HCT116 (cell line): ENCODE measurements around the gene PPIL6. TPM values are rescaled to one million over a fixed set of nuclear protein-coding genes. Genes with fewer than 3 reads are reported as not detected.

Experiments
- ATAC-seq: fragments of 200-7000 bp; cut with Tn5 transposase; 2 replicates; pipeline ENCODE4 v1.9.1; 2020; ENCODE audit warnings: mild to moderate bottlenecking, moderate library complexity
- BruUV-seq: library from RNA; stranded (reverse); fragments of 400-500 nt; replicated peaks from 2 replicates; lab custom pipeline; 2021; lab: Mats Ljungman, UMichigan
- CTCF ChIA-PET: fragments of 300-600 bp; sonication (Branson Sonifier 250); formaldehyde crosslinking; loops from one replicate; lab custom pipeline; 2021; ENCODE audit warnings: antibody characterized with exemption; lab: Charles Lee
- POLR2A ChIA-PET: fragments of 300-600, 350-600 bp; sonication (Branson Sonifier 250); formaldehyde crosslinking; loops from one replicate; lab custom pipeline; 2021; ENCODE audit warnings: antibody characterized with exemption; lab: Charles Lee
- RAD21 ChIA-PET, 2 experiments: fragments of 300-600 bp; sonication (Branson Sonifier 250); formaldehyde crosslinking; loops; one replicate each; lab custom pipeline; 2023; ENCODE audit warnings: low total read pairs in 2 of 2; ENCODE audit not compliant: uncharacterized antibody in 2 of 2, unreplicated experiment in 2 of 2, low non-redundant PET in 1 of 2; lab: Charles Lee
- DNase-seq: peaks from one replicate; pipeline ENCODE4 v3.0.0-alpha.2; 2010; ENCODE audit warnings: low read depth, low spot score
- H2AFZ ChIP-seq: fragments of 200-600 bp; shearing (Covaris generic), sonication (generic); 2 replicates; pipeline ENCODE4 v1.6.1; 2017; ENCODE audit warnings: low read depth, mixed run types, mixed read lengths, antibody characterized with exemption, low read length; ENCODE audit not compliant: poor library complexity, severe bottlenecking
- H3K27ac ChIP-seq: 2 replicates; pipeline ENCODE4 v1.5.1; 2012; ENCODE audit warnings: low read depth, low read length
- H3K27me3 ChIP-seq: fragments of 200-600 bp; sonication (generic); 2 replicates; pipeline ENCODE4 v1.6.1; 2016; ENCODE audit warnings: mixed run types, low read length, mixed read lengths; ENCODE audit not compliant: insufficient read depth
- H3K36me3 ChIP-seq, 2 experiments: fragments of 200-500 bp in 1 of 2; fragments of 200-600 bp in 1 of 2; sonication (Bioruptor generic) in 1 of 2; sonication (generic) in 1 of 2; 2 replicates each; pipeline versions ENCODE4 v1.5.1 to v1.6.1; 2014 to 2016; ENCODE audit warnings: low read length in 2 of 2, inconsistent platforms in 1 of 2, mixed read lengths in 1 of 2, mixed run types in 1 of 2; ENCODE audit not compliant: insufficient read depth in 2 of 2, control insufficient read depth in 1 of 2
- H3K4me1 ChIP-seq, 2 experiments: fragments of 200-600 bp in 1 of 2; sonication (generic) in 1 of 2; 2 replicates each; pipeline versions ENCODE4 v1.5.1 to v1.6.1; 2012 to 2017; ENCODE audit warnings: low read length in 2 of 2, inconsistent platforms in 1 of 2, mild to moderate bottlenecking in 1 of 2, mixed read lengths in 1 of 2, mixed run types in 1 of 2, moderate library complexity in 1 of 2; ENCODE audit not compliant: insufficient read depth in 2 of 2, control insufficient read depth in 1 of 2
- H3K4me2 ChIP-seq: fragments of 200-600 bp; sonication (generic); 2 replicates; pipeline ENCODE4 v1.6.1; 2017; ENCODE audit warnings: mixed run types, low read length, mixed read lengths
- H3K4me3 ChIP-seq, 2 experiments: fragments of 200-600 bp in 1 of 2; sonication (generic) in 1 of 2; replicated peaks in 1 of 2; 2 replicates each; pipeline ENCODE4 v1.5.1; 2011 to 2016; ENCODE audit warnings: low read length in 2 of 2, control low read depth in 1 of 2, low read depth in 1 of 2, mild to moderate bottlenecking in 1 of 2, mixed read lengths in 1 of 2, mixed run types in 1 of 2
- H3K79me2 ChIP-seq: fragments of 200-600 bp; sonication (generic); 2 replicates; pipeline ENCODE4 v1.6.1; 2017; ENCODE audit warnings: mild to moderate bottlenecking, mixed run types, low read length, moderate library complexity, mixed read lengths; ENCODE audit not compliant: insufficient read depth
- H3K9ac ChIP-seq: fragments of 200-600 bp; sonication (generic); 2 replicates; pipeline ENCODE4 v1.6.1; 2016; ENCODE audit warnings: low read length, mixed read lengths
- H3K9me2 ChIP-seq: fragments of 200-600 bp; sonication (generic), shearing (Covaris generic); 2 replicates; pipeline ENCODE4 v1.6.1; 2017; ENCODE audit warnings: mixed run types, mild to moderate bottlenecking, moderate library complexity; ENCODE audit not compliant: insufficient read depth
- H3K9me3 ChIP-seq, 2 experiments: fragments of 200-500 bp in 1 of 2; fragments of 200-600 bp in 1 of 2; sonication (Bioruptor generic) in 1 of 2; sonication (generic) in 1 of 2; 2 replicates each; pipeline ENCODE4 v1.6.1; 2014 to 2017; ENCODE audit warnings: low read length in 2 of 2, mixed read lengths in 2 of 2, inconsistent platforms in 1 of 2, low read depth in 1 of 2, mild to moderate bottlenecking in 1 of 2, mixed run types in 1 of 2, moderate library complexity in 1 of 2; ENCODE audit not compliant: control insufficient read depth in 1 of 2, insufficient read depth in 1 of 2
- H4K20me1 ChIP-seq: fragments of 200-600 bp; sonication (generic), shearing (Covaris generic); 2 replicates; pipeline ENCODE4 v1.6.1; 2017; ENCODE audit warnings: mixed run types, mild to moderate bottlenecking, moderate library complexity; ENCODE audit not compliant: insufficient read depth
- ATF3 ChIP-seq: IDR thresholded peaks from 2 replicates; pipeline ENCODE4 v1.6.1; 2012
- CBX3 ChIP-seq: IDR thresholded peaks from 2 replicates; pipeline ENCODE4 v1.6.1; 2012; ENCODE audit warnings: low read depth
- MAX ChIP-seq: IDR thresholded peaks from 2 replicates; pipeline ENCODE4 v1.6.1; 2012
- RAD21 ChIP-seq: IDR thresholded peaks from 2 replicates; pipeline ENCODE4 v1.6.1; 2012; ENCODE audit warnings: low read depth, mild to moderate bottlenecking
- YY1 ChIP-seq: IDR thresholded peaks from 2 replicates; pipeline ENCODE4 v1.6.1; 2011; ENCODE audit warnings: low read length, low read depth, moderate library complexity, mild to moderate bottlenecking; ENCODE audit not compliant: insufficient replicate concordance; ENCODE audit errors: extremely low read depth
- intact Hi-C: fragments of 100-400 bp; cut with micrococcal nuclease; formaldehyde crosslinking; loops from 2 replicates; pipeline ENCODE4 v1.10.0; 2022
- total RNA-seq: library from RNA; stranded (reverse); gene quantifications from one replicate; pipeline ENCODE4 v1.2.1, GENCODE V29; 2021; ENCODE audit not compliant: unreplicated experiment

PPIL6 gene
- total RNA-seq, 1 experiment from 2014 or later = 3.3 TPM

GRCh38 chr6:109472132-109472995 lies 31.9 kb upstream of the PPIL6 start:
- H3K27me3 ChIP-seq = no peaks in the 10 kb centered on the region
- H4K20me1 ChIP-seq = no peaks in the 10 kb centered on the region
- H2AFZ ChIP-seq = no peak overlapping the region
- DNase-seq (no peak), ATAC-seq (no peak)
- no peak overlapping the region for H3K9ac ChIP-seq
- H3K79me2 ChIP-seq = peaks cover 64% of the 10 kb centered on the region
- H3K4me2 ChIP-seq = no peak overlapping the region
- H3K27ac ChIP-seq = no peak overlapping the region
- H3K9me3 ChIP-seq = no peaks in the 10 kb centered on the region
- no peaks in the 10 kb centered on the region for H3K4me1 ChIP-seq
- POLR2A ChIA-PET = no interaction called here
- RAD21 ChIA-PET = no interaction called here
- peaks cover 40 to 69% of the 10 kb centered on the region in 2 experiments for H3K36me3 ChIP-seq
- TF ChIP-seq CBX3 = no peak
- TF ChIP-seq RAD21 = no peak
- CTCF ChIA-PET = no interaction called here
- H3K9me2 ChIP-seq = no peaks in the 10 kb centered on the region
- no TSS peak for BruUV-seq
- no peak overlapping the region for H3K4me3 ChIP-seq
- intact Hi-C loops = no loop called here

GRCh38 chr6:109471105-109471810 lies 30.8 kb upstream of the PPIL6 start:
- Histone ChIP-seq H3K79me2 (peaks cover 54% of the 10 kb centered on the region), H3K36me3 (peaks cover 44 to 75% of the 10 kb centered on the region in 2 experiments), H3K4me2 (no peak overlapping the region), H3K9me2 (no peaks in the 10 kb centered on the region), H3K9me3 (no peaks in the 10 kb centered on the region), H3K9ac (no peak overlapping the region), H4K20me1 (no peaks in the 10 kb centered on the region), H3K27ac (no peak overlapping the region), H3K4me1 (no peaks in the 10 kb centered on the region), H2AFZ (no peak overlapping the region), H3K4me3 (no peak overlapping the region), H3K27me3 (no peaks in the 10 kb centered on the region)
- ATAC-seq (no peak), DNase-seq (no peak)
- ChIA-PET RAD21 (no interaction called here), CTCF (no interaction called here), POLR2A (no interaction called here)
- no TSS peak for BruUV-seq
- TF ChIP-seq YY1 (no peak), MAX (no peak), ATF3 (no peak)
- intact Hi-C loops = no loop called here
